ENCODE measurements around the gene RPL35.

RPL35 gene

DNA sequence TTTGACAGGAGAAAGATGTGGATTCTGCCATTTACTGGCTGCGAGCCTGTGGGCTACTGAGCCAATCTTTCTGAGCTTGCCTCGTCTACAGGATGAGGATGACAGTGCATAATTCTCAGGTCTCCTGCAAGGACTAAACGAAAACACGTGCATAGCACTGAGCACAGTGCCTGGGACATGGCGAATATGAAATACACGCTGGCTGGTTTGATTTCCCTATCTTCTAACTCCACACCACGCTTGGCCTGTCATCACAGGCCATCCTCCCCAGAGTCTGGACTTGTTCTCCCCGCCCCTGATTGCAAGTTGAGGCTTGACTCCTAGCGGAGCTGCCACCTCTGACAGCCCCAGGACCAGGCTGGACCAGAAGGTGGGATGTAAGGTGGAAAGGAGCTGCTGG is 38.1 kb upstream of the RPL35 start:
- peaks cover 21% of the 10 kb centered on the region; the same call in 1 of the 2 replicates for H3K36me3 ChIP-seq (ENCODE audit: insufficient read depth, low read length)
- TF ChIP-seq CTCF (conservative IDR thresholded peaks at IDR 0.05; ENCODE audit: low read length) (no peak), EZH2phosphoT487 (IDR thresholded peaks at IDR 0.05; ENCODE audit: borderline replicate concordance) (no peak)
- H3K79me2 ChIP-seq (ENCODE audit: insufficient read depth, low read length), result no peaks in the 10 kb centered on the region
- H3F3A ChIP-seq (ENCODE audit: low read depth), result no peaks in the 10 kb centered on the region
- no peaks in the 10 kb centered on the region for H4K20me1 ChIP-seq (ENCODE audit: insufficient read depth, low read length, poor library complexity, severe bottlenecking)
- H3K27me3 ChIP-seq (ENCODE audit: insufficient read depth, low read length, poor library complexity, severe bottlenecking), result no peaks in the 10 kb centered on the region
- H3K4me2 ChIP-seq (ENCODE audit: low read depth, low read length, poor library complexity, severe bottlenecking), result no peak overlapping the region
- no peak overlapping the region for H3K4me3 ChIP-seq (ENCODE audit: low read length, poor library complexity, severe bottlenecking)
- no peaks in the 10 kb centered on the region for H3K9me2 ChIP-seq (replicated peaks; ENCODE audit: low read depth, low read length)
- no peaks in the 10 kb centered on the region for H3K9me3 ChIP-seq (ENCODE audit: insufficient read depth, low read depth, low read length)
- no peak overlapping the region for H2AFZ ChIP-seq (ENCODE audit: low read length)
- no peaks in the 10 kb centered on the region for H3K4me1 ChIP-seq (ENCODE audit: insufficient read depth, low read length, poor library complexity, severe bottlenecking)
- no peak overlapping the region for H3K9ac ChIP-seq (ENCODE audit: low read depth, low read length, poor library complexity, severe bottlenecking)

- no peak overlapping the region for H3K4me3 ChIP-seq (ENCODE audit: low read length, poor library complexity, severe bottlenecking)
- no peaks in the 10 kb centered on the region for H3K9me3 ChIP-seq (ENCODE audit: insufficient read depth, low read depth, low read length)
- H3K36me3 ChIP-seq (ENCODE audit: insufficient read depth, low read length), result peaks cover 31% of the 10 kb centered on the region; the same call in 1 of the 2 replicates
- no peak overlapping the region for H3K9ac ChIP-seq (ENCODE audit: low read depth, low read length, poor library complexity, severe bottlenecking)
- H3K79me2 ChIP-seq (ENCODE audit: insufficient read depth, low read length), result no peaks in the 10 kb centered on the region
- TF ChIP-seq EZH2phosphoT487 (IDR thresholded peaks at IDR 0.05; ENCODE audit: borderline replicate concordance) (no peak), CTCF (conservative IDR thresholded peaks at IDR 0.05; ENCODE audit: low read length) (no peak)
- H3F3A ChIP-seq (ENCODE audit: low read depth), result no peaks in the 10 kb centered on the region
- H3K4me1 ChIP-seq (ENCODE audit: insufficient read depth, low read length, poor library complexity, severe bottlenecking), result no peaks in the 10 kb centered on the region
- H3K9me2 ChIP-seq (replicated peaks; ENCODE audit: low read depth, low read length), result no peaks in the 10 kb centered on the region
- H3K4me2 ChIP-seq (ENCODE audit: low read depth, low read length, poor library complexity, severe bottlenecking), result no peak overlapping the region
- no peak overlapping the region for H2AFZ ChIP-seq (ENCODE audit: low read length)
- H3K27me3 ChIP-seq (ENCODE audit: insufficient read depth, low read length, poor library complexity, severe bottlenecking), result no peaks in the 10 kb centered on the region
- H4K20me1 ChIP-seq (ENCODE audit: insufficient read depth, low read length, poor library complexity, severe bottlenecking), result no peaks in the 10 kb centered on the region
Measured at GRCh38 chr9:124897570-124898460, 36.1 kb upstream of the RPL35 start.

- H3F3A ChIP-seq (ENCODE audit: low read depth), result no peaks in the 10 kb centered on the region
- no peak overlapping the region for H3K4me3 ChIP-seq (ENCODE audit: low read length, poor library complexity, severe bottlenecking)
- no peaks in the 10 kb centered on the region for H3K27me3 ChIP-seq (ENCODE audit: insufficient read depth, low read length, poor library complexity, severe bottlenecking)
- no peaks in the 10 kb centered on the region for H3K4me1 ChIP-seq (ENCODE audit: insufficient read depth, low read length, poor library complexity, severe bottlenecking)
- H2AFZ ChIP-seq (ENCODE audit: low read length), result no peak overlapping the region
- no peaks in the 10 kb centered on the region for H3K9me2 ChIP-seq (replicated peaks; ENCODE audit: low read depth, low read length)
- H3K36me3 ChIP-seq (ENCODE audit: insufficient read depth, low read length), result peaks cover 31% of the 10 kb centered on the region; the same call in 1 of the 2 replicates
- no peaks in the 10 kb centered on the region for H3K79me2 ChIP-seq (ENCODE audit: insufficient read depth, low read length)
- no peak overlapping the region for H3K4me2 ChIP-seq (ENCODE audit: low read depth, low read length, poor library complexity, severe bottlenecking)
- H3K9ac ChIP-seq (ENCODE audit: low read depth, low read length, poor library complexity, severe bottlenecking), result no peak overlapping the region
- H3K9me3 ChIP-seq (ENCODE audit: insufficient read depth, low read depth, low read length), result no peaks in the 10 kb centered on the region
- no peaks in the 10 kb centered on the region for H4K20me1 ChIP-seq (ENCODE audit: insufficient read depth, low read length, poor library complexity, severe bottlenecking)
- TF ChIP-seq CTCF (conservative IDR thresholded peaks at IDR 0.05; ENCODE audit: low read length), result peak; percentile 66
- TF ChIP-seq EZH2phosphoT487 (IDR thresholded peaks at IDR 0.05; ENCODE audit: borderline replicate concordance), result no peak
Measured at GRCh38 chr9:124894741-124895170, 33.0 kb upstream of the RPL35 start.
